Left lung (tissue), 10 donors: ENCODE results near the gene TMEM72. TPM values are rescaled to one million over a fixed set of nuclear protein-coding genes. Genes with fewer than 3 reads are reported as not detected.

Experiments used
- ATAC-seq: fragments of 200-7000 bp; cut with Tn5 transposase; one replicate; pipeline ENCODE4 v1.9.1; 2020; ENCODE audit warnings: moderate library complexity
- DNase-seq, 4 donors: peaks; one replicate each; pipeline ENCODE4 v3.0.0-alpha.2; 2013 to 2020
- H3K27ac ChIP-seq, 2 donors: fragments of 200-600 bp; sonication (generic) in 1 of 2; one replicate each; pipeline versions ENCODE4 v1.5.0 to v1.8.0; 2020 to 2021
- H3K27me3 ChIP-seq, 2 donors: fragments of 200-600 bp; sonication (generic) in 1 of 2; one replicate each; pipeline versions ENCODE4 v1.5.0 to v1.8.0; 2020 to 2021
- H3K36me3 ChIP-seq, 2 donors: fragments of 200-600 bp; sonication (generic) in 1 of 2; one replicate each; pipeline versions ENCODE4 v1.5.0 to v1.8.0; 2020 to 2021
- H3K4me1 ChIP-seq, 2 donors: fragments of 200-600 bp; one replicate each; pipeline ENCODE4 v1.8.0; 2021
- H3K4me3 ChIP-seq, 2 donors: fragments of 200-600 bp; sonication (generic) in 1 of 2; one replicate each; pipeline versions ENCODE4 v1.5.0 to v1.8.0; 2020 to 2021; ENCODE audit warnings: mild to moderate bottlenecking in 1 of 2
- H3K9me3 ChIP-seq, 2 donors: fragments of 200-600 bp; sonication (generic) in 1 of 2; one replicate each; pipeline versions ENCODE4 v1.5.0 to v1.8.0; 2020 to 2021
- CTCF ChIP-seq, 2 donors: fragments of 200-600 bp; sonication (generic) in 1 of 2; IDR thresholded peaks; one replicate each; pipeline versions ENCODE4 v1.5.0 to v1.8.0; 2021; ENCODE audit warnings: antibody characterized with exemption in 2 of 2
- intact Hi-C, 2 donors: fragments of 100-400 bp; cut with DNase I; formaldehyde crosslinking; loops; one replicate each; pipeline versions ENCODE4 v1.11.2 to v1.14.2; 2022
- polyA plus RNA-seq, 6 donors: library from polyadenylated mRNA; unstranded; fragments of 120-200 nt; gene quantifications; one replicate each; pipeline ENCODE4 v1.2.1, GENCODE V29; 2013; ENCODE audit not compliant: insufficient read length in 6 of 6
- total RNA-seq, 2 donors: library from RNA; stranded (reverse); fragmentation: NEBNext Ultra II Directional; extraction: Animal tissue kit (Norgen Biotek cat#: 25700); gene quantifications; one replicate each; pipeline ENCODE4 v1.2.1, GENCODE V29; 2021
- donor health status: DM: no; HTN: yes; CAD: no.
- donor health status: DM: no; HTN: no; CAD: no.

The TMEM72 gene
- total and polyA plus RNA-seq, 8 donors: 0.23 to 2.2 (median 1.7) TPM; not detected in 1

- Histone ChIP-seq H3K36me3 (no peaks in the 10 kb centered on the region), H3K27me3 (no peaks in the 10 kb centered on the region), H3K27ac (no peak overlapping the region), H3K4me1 (peaks cover 0 to 54% of the 10 kb centered on the region in 2 donors), H3K9me3 (no peaks in the 10 kb centered on the region), H3K4me3 (no peak overlapping the region)
- DNase-seq (no peak), ATAC-seq (no peak)
- intact Hi-C loops: no loop called here
- TF ChIP-seq CTCF (IDR thresholded peaks at IDR 0.05): no peak
Observed at GRCh38 chr10:44949915-44950314, 38.8 kb downstream of the TMEM72 start.

GRCh38 chr10:44950326-44951225 lies 39.4 kb downstream of the TMEM72 start:
- intact Hi-C loops: no loop called here
- Histone ChIP-seq H3K27me3 (no peaks in the 10 kb centered on the region), H3K9me3 (no peaks in the 10 kb centered on the region), H3K4me1 (peaks cover 0 to 51% of the 10 kb centered on the region in 2 donors), H3K27ac (no peak overlapping the region), H3K36me3 (peaks cover 0 to 4% of the 10 kb centered on the region in 2 donors), H3K4me3 (no peak overlapping the region)
- ATAC-seq: no peak
- TF ChIP-seq CTCF (IDR thresholded peaks at IDR 0.05): no peak
- DNase-seq: no peak

GRCh38 chr10:44951576-44952226 lies 40.6 kb downstream of the TMEM72 start:
- peaks cover 0 to 7% of the 10 kb centered on the region in 2 donors for H3K36me3 ChIP-seq
- no peak for ATAC-seq

GRCh38 chr10:44952779-44953231 lies 41.7 kb downstream of the TMEM72 start:
- H3K4me1 ChIP-seq: peaks cover 0 to 34% of the 10 kb centered on the region in 2 donors
- intact Hi-C loops: no loop called here
- no peak for TF ChIP-seq CTCF (IDR thresholded peaks at IDR 0.05)
- H3K27ac ChIP-seq: no peak overlapping the region
- no peak overlapping the region for H3K4me3 ChIP-seq
- no peak for ATAC-seq
- no peaks in the 10 kb centered on the region for H3K9me3 ChIP-seq
- no peaks in the 10 kb centered on the region for H3K27me3 ChIP-seq
- peaks cover 0 to 7% of the 10 kb centered on the region in 2 donors for H3K36me3 ChIP-seq
- DNase-seq: no peak

More at GRCh38 chr10:44951576-44952226, 40.6 kb downstream of the TMEM72 start:
- no peak for TF ChIP-seq CTCF (IDR thresholded peaks at IDR 0.05)
- peaks cover 0 to 40% of the 10 kb centered on the region in 2 donors for H3K4me1 ChIP-seq
- no peak for DNase-seq
- intact Hi-C loops: no loop called here
- H3K27me3 ChIP-seq: no peaks in the 10 kb centered on the region
- H3K4me3 ChIP-seq: no peak overlapping the region
- H3K27ac ChIP-seq: no peak overlapping the region
- no peaks in the 10 kb centered on the region for H3K9me3 ChIP-seq

- no peaks in the 10 kb centered on the region for H3K27me3 ChIP-seq
- no peak overlapping the region for H3K4me3 ChIP-seq
- DNase-seq (no peak), ATAC-seq (no peak)
- peaks cover 0 to 33% of the 10 kb centered on the region in 2 donors for H3K4me1 ChIP-seq
- TF ChIP-seq CTCF (IDR thresholded peaks at IDR 0.05): no peak
- peaks cover 0 to 7% of the 10 kb centered on the region in 2 donors for H3K36me3 ChIP-seq
- H3K9me3 ChIP-seq: no peaks in the 10 kb centered on the region
- H3K27ac ChIP-seq: no peak overlapping the region
- intact Hi-C loops: no loop called here
Observed at GRCh38 chr10:44954042-44954441, 42.9 kb downstream of the TMEM72 start.
